Fibroblast of skin of right quadriceps (primary cell): ENCODE results near the gene NUMB.

Experiments
- DNase-seq: peaks from one replicate; pipeline ENCODE4 v3.0.0-alpha.2; 2013

NUMB gene

GRCh38 chr14:73258845-73259611, 199.3 kb downstream of the NUMB start:
- DNase-seq, result no peak

GRCh38 chr14:73258076-73258475, 200.3 kb downstream of the NUMB start:
- DNase-seq, result no peak

- no peak for DNase-seq
Measured at GRCh38 chr14:73255693-73256225, 202.6 kb downstream of the NUMB start.

- no peak for DNase-seq
Measured at GRCh38 chr14:73255005-73255400, 203.3 kb downstream of the NUMB start.

- no peak for DNase-seq
Measured at GRCh38 chr14:73254247-73255004, 203.9 kb downstream of the NUMB start.

GRCh38 chr14:73253721-73254120, 204.6 kb downstream of the NUMB start:
- DNase-seq, result no peak

GRCh38 chr14:73253323-73253610, 205.1 kb downstream of the NUMB start:
- no peak for DNase-seq

GRCh38 chr14:73252491-73253322, 205.6 kb downstream of the NUMB start:
- no peak for DNase-seq

DNA sequence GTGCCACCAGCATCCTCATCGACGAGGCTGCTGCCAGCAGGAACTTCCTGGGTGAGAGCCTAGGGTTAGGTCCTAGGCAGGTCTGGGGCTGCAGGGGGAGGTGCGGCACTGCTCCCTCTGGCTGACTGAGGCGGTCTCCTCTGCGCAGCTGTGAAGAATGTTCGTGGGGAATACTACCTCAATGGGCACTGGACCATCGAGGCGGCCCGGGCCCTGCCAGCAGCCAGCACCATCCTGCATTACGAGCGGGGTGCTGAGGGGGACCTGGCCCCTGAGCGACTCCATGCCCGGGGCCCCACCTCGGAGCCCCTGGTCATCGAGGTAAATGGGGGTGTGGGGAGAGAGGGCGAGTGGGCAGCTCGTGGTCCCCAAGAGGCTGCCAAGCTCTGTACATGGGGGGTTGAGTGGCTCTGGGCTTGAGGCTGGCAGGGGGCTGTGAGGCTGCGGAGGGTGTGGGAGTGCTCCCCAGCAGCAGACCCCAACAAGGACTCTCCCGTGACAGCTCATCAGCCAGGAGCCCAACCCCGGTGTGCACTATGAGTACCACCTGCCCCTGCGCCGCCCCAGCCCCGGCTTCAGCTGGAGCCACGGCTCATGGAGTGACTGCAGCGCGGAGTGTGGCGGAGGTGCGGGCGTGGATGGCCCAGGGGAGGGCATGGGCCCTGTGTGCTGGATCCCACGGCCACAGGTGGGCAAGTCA, 206.7 kb downstream of the NUMB start:
- DNase-seq, result no peak

DNA sequence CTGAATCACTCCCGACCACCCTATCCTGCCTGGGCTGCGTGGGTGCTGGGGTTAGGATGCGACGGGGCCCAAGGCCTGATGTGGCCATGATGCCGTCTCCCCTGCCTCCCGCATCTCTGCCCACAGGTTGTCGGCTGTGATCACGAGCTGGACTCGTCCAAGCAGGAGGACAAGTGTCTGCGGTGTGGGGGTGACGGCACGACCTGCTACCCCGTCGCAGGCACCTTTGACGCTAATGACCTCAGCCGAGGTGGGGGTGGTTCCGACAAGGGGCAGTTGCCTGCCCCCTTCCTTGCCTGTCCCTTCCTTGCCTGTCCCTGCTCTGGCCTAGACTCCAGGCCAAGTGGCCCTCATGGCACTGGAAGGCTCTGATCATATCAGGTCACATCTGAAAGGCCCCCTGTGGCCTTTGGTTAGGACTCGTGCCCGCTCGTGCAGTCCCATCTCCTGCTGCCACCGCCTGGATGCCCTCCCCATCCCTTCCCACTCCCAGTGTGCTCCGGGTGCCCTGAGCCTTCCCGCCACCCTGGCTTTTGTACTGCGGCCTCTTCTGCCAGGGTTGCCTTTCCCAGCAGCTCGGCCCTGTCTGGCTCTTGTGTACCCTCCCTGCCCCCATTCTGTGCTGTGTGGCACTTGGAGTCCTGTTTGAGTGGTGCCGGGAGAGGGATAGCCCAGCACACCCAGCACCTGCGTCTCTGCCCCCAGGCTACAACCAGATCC, 207.4 kb downstream of the NUMB start:
- DNase-seq, result no peak

- no peak for DNase-seq
Measured at GRCh38 chr14:73250317-73250713, 208.0 kb downstream of the NUMB start.

DNA sequence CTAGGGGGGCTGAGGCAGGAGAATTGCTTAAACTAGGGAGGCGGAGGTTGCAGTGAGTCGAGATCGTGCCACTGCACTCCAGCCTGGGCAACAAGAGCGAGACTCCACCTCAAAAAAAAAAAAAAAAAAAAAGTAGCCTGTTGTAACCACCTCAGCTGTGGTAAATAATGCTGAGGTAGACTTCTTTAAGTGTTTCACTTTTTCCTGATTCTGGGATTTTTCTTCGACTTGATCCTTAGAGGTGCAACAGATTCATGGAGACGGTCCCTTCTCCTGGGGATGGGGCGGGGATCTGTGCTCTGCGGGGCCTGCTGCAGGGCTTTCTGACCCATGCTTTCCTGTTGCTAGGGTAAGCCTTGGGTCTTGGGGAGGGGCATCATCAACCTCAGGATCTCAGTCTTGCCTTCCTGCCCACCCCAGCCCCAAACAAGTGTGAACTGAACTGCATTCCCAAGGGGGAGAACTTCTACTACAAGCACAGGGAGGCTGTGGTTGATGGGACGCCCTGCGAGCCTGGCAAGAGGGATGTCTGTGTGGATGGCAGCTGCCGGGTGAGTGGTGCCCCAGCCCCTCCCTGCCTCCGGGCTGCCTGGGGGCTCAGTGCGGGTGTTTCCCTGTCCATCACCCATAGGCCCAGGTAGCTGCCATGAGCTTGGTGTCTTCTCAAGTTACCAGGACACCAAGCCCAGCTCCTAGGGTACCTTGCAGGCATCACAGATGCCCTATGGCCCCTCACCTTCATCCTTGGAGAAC, 208.6 kb downstream of the NUMB start:
- DNase-seq, result no peak

GRCh38 chr14:73249108-73249507, 209.2 kb downstream of the NUMB start:
- no peak for DNase-seq

GRCh38 chr14:73248108-73248868, 210.1 kb downstream of the NUMB start:
- DNase-seq, result no peak

DNA sequence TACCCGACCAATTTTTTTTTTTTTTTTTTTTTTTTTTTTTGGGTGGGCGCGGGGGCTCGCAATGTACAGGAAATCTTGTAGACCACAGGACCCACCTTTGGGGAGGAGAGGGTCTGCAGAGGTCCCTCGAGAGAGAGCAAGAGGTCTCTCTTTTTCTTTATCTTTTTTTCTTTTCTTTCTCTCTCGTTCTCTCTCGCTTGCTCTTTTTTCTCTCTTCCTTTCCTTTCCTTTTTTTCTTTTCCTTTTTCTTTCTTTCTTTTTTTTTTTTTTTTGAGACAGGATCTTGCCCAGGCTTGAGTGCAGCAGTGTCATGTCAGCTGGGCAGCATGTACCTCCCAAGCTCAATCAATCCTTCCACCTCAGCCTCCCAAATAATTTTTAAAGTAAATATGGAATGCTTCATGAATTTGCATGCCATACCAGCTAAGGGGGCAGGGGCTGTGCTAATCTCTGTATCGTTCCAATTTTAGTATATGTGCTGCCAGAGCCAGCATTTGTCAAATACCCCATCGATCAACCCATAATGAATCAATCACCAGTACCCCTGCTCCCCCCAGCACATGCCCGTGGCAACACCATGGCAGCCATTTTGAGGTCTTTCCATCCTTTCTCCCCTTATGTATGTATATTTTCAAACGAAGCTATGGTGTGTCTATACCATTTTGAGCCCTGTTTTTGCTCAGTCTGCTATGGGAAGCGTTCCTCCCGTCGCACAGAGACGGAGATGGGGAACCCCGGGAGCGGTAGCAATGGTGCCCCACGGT, 211.8 kb downstream of the NUMB start:
- DNase-seq, result no peak

DNA sequence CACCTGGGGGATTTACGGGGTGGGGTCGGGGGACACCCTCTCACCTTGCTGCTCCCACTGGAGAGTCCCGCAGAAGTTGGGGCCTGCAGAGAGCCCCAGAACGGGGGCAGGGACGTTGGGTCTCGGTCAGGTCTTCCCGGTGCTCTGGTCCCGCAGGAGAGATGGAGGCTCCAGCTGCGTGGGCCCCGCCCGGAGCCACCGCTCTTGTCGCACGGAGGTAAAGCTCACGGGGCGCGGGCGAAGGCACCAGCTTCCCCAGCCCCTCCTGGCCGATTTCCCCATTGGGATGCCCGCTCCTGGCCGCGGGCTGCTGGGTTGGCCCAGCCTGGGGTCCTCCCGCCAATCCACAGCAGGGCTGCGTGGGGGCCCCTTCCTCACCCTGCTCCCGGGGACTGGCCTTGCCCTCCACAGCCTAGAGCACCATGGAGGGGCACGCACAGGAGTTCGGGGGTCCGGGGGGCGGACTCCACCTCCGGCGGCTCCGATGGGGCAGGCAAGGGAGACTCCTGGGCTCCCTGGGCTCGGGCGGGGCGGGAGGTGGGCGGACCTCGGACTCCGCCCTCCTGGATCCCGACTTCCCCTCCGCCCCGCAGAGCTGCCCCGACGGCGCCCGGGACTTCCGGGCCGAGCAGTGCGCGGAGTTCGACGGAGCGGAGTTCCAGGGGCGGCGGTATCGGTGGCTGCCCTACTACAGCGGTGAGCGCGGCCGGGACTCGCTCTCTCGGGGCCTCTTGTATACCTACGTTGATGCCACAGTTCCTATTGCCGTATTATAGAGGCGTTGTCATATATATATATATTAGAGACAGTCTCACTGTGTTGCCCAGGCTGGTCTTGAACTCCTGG, 212.6 kb downstream of the NUMB start:
- peak; percentile 28 for DNase-seq

DNA sequence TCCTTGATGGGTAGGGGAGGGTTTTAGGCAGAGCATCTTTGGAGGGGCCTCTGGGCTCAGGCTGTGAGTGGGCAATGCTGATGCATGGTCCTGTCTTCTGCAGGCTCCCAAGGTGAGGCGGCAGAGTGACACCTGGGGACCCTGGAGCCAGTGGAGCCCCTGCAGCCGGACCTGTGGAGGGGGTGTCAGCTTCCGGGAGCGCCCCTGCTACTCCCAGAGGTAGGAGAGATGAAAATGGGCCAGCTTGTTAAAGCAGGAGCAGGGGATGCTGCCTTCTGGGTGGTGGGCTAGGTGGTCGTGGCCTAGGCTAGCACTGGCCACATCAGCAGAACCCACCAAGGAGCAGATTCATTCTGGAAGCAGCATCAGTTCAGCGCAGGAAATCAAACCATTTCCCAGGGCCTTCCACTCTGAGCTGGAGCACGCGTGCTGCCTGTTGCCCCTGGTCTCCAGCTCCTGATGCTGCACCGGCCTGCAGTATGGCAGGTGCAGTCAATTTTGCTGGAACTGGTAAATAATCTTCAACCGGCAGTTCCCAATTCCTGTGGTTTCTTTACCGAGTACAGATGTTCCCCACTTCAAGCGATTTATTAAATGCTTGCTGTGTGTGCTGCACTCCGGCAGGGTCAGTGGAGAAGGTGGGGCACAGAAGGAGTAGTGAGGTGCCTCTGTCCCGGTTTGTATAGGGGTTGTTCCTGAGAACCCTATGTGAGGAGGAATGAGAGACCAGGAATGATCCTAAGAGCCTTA, 213.6 kb downstream of the NUMB start:
- no peak for DNase-seq

- no peak for DNase-seq
Measured at GRCh38 chr14:73243748-73244147, 214.6 kb downstream of the NUMB start.
